ENCODE results near the gene RAB37.

Gene RAB37

GRCh38 chr17:74771319-74771914, 34.4 kb downstream of the RAB37 start:
- DNase-seq, result no peak
- intact Hi-C loops (cut with DNase I), result loop anchor here (2.0 kb wide), 1 partner anchor 27 kb away; no protein-coding TSS in a partner anchor

GRCh38 chr17:74772053-74772452, 35.0 kb downstream of the RAB37 start:
- DNase-seq, result no peak
- intact Hi-C loops (cut with DNase I), result no loop called here

GRCh38 chr17:74773414-74773813, 36.4 kb downstream of the RAB37 start:
- no peak for DNase-seq

GRCh38 chr17:74773871-74774286, 36.8 kb downstream of the RAB37 start:
- intact Hi-C loops (cut with DNase I), result no loop called here
- no peak for DNase-seq

More at GRCh38 chr17:74773414-74773813, 36.4 kb downstream of the RAB37 start:
- intact Hi-C loops (cut with DNase I), result no loop called here

- DNase-seq, result no peak
- intact Hi-C loops (cut with DNase I), result no loop called here
These were observed 38.5 kb downstream of the RAB37 start for GRCh38 chr17:74775409-74776043.

GRCh38 chr17:74776044-74776962, 39.2 kb downstream of the RAB37 start, which contains the start of gene NAT9:
NAT9 (minus strand) TSS chr17:74776345; CDS start chr17:74775698, 647 bp downstream.
- intact Hi-C loops (cut with DNase I), result no loop called here
- DNase-seq, result peak; percentile 75 to 99 (median 95)

- DNase-seq, result no peak
- intact Hi-C loops (cut with DNase I), result no loop called here
These were observed 39.9 kb downstream of the RAB37 start for GRCh38 chr17:74776990-74777389.

GRCh38 chr17:74777901-74778515, 41.0 kb downstream of the RAB37 start:
- intact Hi-C loops (cut with DNase I), result no loop called here

GRCh38 chr17:74778960-74779359, 41.9 kb downstream of the RAB37 start:
- no peak for DNase-seq
- intact Hi-C loops (cut with DNase I), result no loop called here

More at GRCh38 chr17:74777901-74778515, 41.0 kb downstream of the RAB37 start:
- no peak for DNase-seq

- DNase-seq, result no peak
- intact Hi-C loops (cut with DNase I), result no loop called here
These were observed 42.4 kb downstream of the RAB37 start for GRCh38 chr17:74779501-74779900.

GRCh38 chr17:74779948-74780400, 42.9 kb downstream of the RAB37 start:
- intact Hi-C loops (cut with DNase I), result no loop called here
- DNase-seq, result peak in 12 of 42 donors; percentile 17 to 66 (median 48)

- DNase-seq, result peak in 34 of 42 donors; percentile 40 to 83 (median 58)
- intact Hi-C loops (cut with DNase I), result no loop called here
These were observed 43.6 kb downstream of the RAB37 start for GRCh38 chr17:74780443-74781238.

- intact Hi-C loops (cut with DNase I), result no loop called here
These were observed 45.5 kb downstream of the RAB37 start for GRCh38 chr17:74782571-74782970.

GRCh38 chr17:74784125-74784810, 47.2 kb downstream of the RAB37 start:
- intact Hi-C loops (cut with DNase I), result no loop called here
- no peak for DNase-seq

More at GRCh38 chr17:74782571-74782970, 45.5 kb downstream of the RAB37 start:
- DNase-seq, result no peak

GRCh38 chr17:74785096-74785980, 48.3 kb downstream of the RAB37 start:
- DNase-seq, result no peak
- intact Hi-C loops (cut with DNase I), result no loop called here

GRCh38 chr17:74785981-74786360, 48.9 kb downstream of the RAB37 start:
- intact Hi-C loops (cut with DNase I), result no loop called here

More at GRCh38 chr17:74785981-74786360, 48.9 kb downstream of the RAB37 start:
- DNase-seq, result no peak

All from head of caudate nucleus (tissue), 42 donors.